ENCODE results near the gene POLL. TPM values are rescaled to one million over a fixed set of nuclear protein-coding genes. Genes with fewer than 3 reads are reported as not detected.

The POLL gene
- polyA plus RNA-seq, 1 experiment: 31.3 TPM

DNA sequence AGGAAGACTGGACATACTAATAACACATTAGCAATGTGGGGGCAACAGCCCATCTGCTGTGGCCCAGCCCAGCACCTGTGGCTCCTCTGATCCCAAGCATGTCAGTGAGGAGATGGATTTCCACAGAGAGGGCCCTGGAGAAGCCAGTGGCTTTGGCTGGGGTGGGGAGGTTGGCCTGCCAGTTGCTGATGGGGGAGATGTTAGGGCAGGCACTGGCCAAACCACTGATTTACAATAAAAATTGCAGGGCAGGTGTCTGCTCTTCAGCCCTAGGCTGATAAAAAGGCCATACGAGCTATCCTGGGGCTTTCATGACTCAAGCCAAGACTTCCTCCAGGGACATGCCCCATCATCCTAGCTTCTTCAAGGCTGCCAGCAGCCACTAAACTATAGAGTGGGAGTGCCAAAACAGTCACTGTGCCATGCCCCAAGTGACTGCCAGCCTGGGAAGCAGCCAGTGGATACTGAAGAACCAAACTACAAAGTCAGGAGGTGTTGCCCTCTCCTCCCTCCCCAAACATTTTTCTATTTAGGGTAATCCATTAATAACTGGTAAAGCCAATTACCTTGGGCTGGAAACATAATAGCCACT, 37.9 kb upstream of the POLL start:
- DNase-seq (ENCODE audit: low read depth): no peak
- H3K36me3 ChIP-seq (ENCODE audit: control insufficient read depth, insufficient read depth, low read length): peaks cover 4% of the 10 kb centered on the region
- no peaks in the 10 kb centered on the region for H3K27me3 ChIP-seq (ENCODE audit: control insufficient read depth, insufficient read depth, low read length)
- TF ChIP-seq, protein P1, sequence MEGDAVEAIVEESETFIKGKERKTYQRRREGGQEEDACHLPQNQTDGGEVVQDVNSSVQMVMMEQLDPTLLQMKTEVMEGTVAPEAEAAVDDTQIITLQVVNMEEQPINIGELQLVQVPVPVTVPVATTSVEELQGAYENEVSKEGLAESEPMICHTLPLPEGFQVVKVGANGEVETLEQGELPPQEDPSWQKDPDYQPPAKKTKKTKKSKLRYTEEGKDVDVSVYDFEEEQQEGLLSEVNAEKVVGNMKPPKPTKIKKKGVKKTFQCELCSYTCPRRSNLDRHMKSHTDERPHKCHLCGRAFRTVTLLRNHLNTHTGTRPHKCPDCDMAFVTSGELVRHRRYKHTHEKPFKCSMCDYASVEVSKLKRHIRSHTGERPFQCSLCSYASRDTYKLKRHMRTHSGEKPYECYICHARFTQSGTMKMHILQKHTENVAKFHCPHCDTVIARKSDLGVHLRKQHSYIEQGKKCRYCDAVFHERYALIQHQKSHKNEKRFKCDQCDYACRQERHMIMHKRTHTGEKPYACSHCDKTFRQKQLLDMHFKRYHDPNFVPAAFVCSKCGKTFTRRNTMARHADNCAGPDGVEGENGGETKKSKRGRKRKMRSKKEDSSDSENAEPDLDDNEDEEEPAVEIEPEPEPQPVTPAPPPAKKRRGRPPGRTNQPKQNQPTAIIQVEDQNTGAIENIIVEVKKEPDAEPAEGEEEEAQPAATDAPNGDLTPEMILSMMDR (IDR thresholded peaks at IDR 0.05; ENCODE audit: insufficient read depth, low read depth, low read length): no peak
- POLR2A ChIA-PET: no interaction called here
- no peak overlapping the region for H3K4me3 ChIP-seq (ENCODE audit: low read depth, low read length)
- CTCF ChIA-PET: interaction anchor here (1.2 kb wide), 1 partner anchor 155 kb away, joined by 3 read pairs; no protein-coding TSS in a partner anchor

DNA sequence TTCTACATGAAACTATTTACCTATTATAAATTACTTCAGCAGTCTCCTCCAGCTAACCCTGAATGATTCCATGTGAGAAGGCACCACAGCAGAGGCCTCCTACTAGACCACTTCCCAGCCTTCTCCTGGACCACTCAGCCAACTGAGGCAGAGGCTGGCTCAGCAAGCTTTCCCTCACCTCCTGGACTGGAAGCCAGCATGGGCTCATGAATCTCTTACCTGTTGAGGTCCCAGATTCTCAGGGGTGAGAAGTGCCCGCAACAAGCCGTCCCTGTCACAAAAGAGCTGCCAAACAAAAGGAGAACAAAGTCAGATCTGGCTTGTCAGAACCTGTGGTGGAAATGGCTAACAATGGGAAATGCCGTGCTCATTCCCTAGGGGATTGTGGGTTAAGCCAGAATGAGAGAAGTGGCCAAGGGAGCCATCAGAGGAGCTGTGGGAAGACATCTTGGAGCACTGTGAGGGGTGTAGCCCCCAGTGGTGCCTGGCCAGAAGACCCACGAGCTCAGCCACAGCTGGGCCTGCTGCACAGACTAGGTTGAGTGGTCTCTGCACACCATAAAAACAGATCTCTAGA, 36.6 kb upstream of the POLL start:
- no peak for DNase-seq (ENCODE audit: low read depth)
- ChIA-PET CTCF (no interaction called here), POLR2A (no interaction called here)
- Histone ChIP-seq H3K4me3 (ENCODE audit: low read depth, low read length) (no peak overlapping the region), H3K27me3 (ENCODE audit: control insufficient read depth, insufficient read depth, low read length) (no peaks in the 10 kb centered on the region), H3K36me3 (ENCODE audit: control insufficient read depth, insufficient read depth, low read length) (peaks cover 4% of the 10 kb centered on the region)
- TF ChIP-seq, protein P1 (IDR thresholded peaks at IDR 0.05; ENCODE audit: insufficient read depth, low read depth, low read length): no peak

DNA sequence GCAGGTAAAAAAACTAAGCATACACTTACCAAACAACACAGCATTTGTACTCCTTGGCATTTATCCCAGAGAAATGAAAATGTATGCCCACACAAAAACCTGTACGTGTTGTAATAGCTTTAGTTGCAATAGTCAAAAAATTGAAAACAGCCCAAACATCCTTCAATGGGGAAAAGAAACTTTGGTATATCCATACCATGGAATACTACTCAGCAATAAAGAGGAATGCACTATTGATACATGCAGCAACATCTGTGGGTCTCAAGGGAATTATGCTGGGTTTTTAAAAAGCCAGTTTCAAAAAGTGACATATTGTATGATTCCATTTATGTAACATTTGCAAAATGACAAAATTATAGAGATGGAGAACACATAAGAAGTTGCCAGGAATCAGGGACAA, 35.5 kb upstream of the POLL start:
- POLR2A ChIA-PET: no interaction called here
- CTCF ChIA-PET: interaction anchor here (0.7 kb wide), 1 partner anchor 23 kb away, joined by 3 read pairs; no protein-coding TSS in a partner anchor
- TF ChIP-seq, protein P1 (IDR thresholded peaks at IDR 0.05; ENCODE audit: insufficient read depth, low read depth, low read length): no peak
- no peak overlapping the region for H3K4me3 ChIP-seq (ENCODE audit: low read depth, low read length)
- DNase-seq (ENCODE audit: low read depth): no peak
- peaks cover 4% of the 10 kb centered on the region for H3K36me3 ChIP-seq (ENCODE audit: control insufficient read depth, insufficient read depth, low read length)
- no peaks in the 10 kb centered on the region for H3K27me3 ChIP-seq (ENCODE audit: control insufficient read depth, insufficient read depth, low read length)

DNA sequence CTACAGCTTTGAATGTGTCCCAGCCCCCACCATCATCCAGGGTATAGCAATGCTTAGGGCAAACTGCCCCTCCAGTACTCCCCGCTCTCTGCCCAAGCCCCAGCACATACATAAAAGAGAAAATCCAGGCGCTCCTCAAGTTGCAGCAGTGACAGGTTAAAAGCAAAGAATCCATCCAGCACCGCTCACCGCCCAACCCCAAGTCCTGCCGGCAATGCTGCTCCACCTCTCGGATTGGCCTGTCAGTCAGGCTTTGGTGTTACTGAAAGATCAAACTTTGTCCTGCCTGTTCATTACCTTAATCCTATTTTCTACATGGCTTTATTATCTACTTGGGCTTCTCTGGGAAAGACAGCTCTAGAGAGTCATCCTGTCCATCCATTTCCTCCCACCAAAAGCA, 31.9 kb upstream of the POLL start:
- TF ChIP-seq, protein P1 (IDR thresholded peaks at IDR 0.05; ENCODE audit: insufficient read depth, low read depth, low read length): no peak
- POLR2A ChIA-PET: no interaction called here
- CTCF ChIA-PET: no interaction called here
- no peak overlapping the region for H3K4me3 ChIP-seq (ENCODE audit: low read depth, low read length)
- no peaks in the 10 kb centered on the region for H3K27me3 ChIP-seq (ENCODE audit: control insufficient read depth, insufficient read depth, low read length)
- no peak for DNase-seq (ENCODE audit: low read depth)
- peaks cover 9% of the 10 kb centered on the region for H3K36me3 ChIP-seq (ENCODE audit: control insufficient read depth, insufficient read depth, low read length)

DNA sequence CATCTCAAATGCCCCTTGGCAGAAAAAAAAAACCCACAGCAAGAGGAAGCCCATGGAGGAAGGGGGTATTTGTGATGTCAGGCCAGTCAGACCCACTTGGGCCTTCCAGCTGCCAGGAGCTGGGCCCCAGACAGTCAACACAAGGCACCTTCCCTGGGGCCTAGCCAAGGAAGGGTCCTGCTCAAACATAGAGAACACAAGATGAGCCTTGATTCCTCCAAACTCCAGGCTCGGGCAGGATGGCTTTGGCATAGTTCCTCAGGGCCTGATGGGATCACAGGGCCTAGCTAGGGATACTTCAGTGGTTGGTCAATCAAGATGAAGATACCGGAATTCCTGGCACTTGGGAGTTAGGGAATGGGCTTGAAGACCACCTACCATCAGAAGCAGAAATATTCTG, 30.8 kb upstream of the POLL start:
- Histone ChIP-seq H3K27me3 (ENCODE audit: control insufficient read depth, insufficient read depth, low read length) (no peaks in the 10 kb centered on the region), H3K4me3 (ENCODE audit: low read depth, low read length) (no peak overlapping the region), H3K36me3 (ENCODE audit: control insufficient read depth, insufficient read depth, low read length) (peaks cover 5% of the 10 kb centered on the region)
- TF ChIP-seq, protein P1 (IDR thresholded peaks at IDR 0.05; ENCODE audit: insufficient read depth, low read depth, low read length): no peak
- ChIA-PET CTCF (interaction anchor here (2.5 kb wide), 1 partner anchor 16 kb away, joined by 8 read pairs; no protein-coding TSS in a partner anchor), POLR2A (no interaction called here)
- no peak for DNase-seq (ENCODE audit: low read depth)
